GM21737 (cell line): ENCODE data around the gene CFAP57.

Source experiments
- ATAC-seq: cut with Tn5 transposase; IDR thresholded peaks from one replicate; pipeline ENCODE4 v1.9.1; 2021; ENCODE audit warnings: mild to moderate bottlenecking, moderate library complexity; ENCODE audit not compliant: unreplicated experiment

CFAP57 gene

DNA sequence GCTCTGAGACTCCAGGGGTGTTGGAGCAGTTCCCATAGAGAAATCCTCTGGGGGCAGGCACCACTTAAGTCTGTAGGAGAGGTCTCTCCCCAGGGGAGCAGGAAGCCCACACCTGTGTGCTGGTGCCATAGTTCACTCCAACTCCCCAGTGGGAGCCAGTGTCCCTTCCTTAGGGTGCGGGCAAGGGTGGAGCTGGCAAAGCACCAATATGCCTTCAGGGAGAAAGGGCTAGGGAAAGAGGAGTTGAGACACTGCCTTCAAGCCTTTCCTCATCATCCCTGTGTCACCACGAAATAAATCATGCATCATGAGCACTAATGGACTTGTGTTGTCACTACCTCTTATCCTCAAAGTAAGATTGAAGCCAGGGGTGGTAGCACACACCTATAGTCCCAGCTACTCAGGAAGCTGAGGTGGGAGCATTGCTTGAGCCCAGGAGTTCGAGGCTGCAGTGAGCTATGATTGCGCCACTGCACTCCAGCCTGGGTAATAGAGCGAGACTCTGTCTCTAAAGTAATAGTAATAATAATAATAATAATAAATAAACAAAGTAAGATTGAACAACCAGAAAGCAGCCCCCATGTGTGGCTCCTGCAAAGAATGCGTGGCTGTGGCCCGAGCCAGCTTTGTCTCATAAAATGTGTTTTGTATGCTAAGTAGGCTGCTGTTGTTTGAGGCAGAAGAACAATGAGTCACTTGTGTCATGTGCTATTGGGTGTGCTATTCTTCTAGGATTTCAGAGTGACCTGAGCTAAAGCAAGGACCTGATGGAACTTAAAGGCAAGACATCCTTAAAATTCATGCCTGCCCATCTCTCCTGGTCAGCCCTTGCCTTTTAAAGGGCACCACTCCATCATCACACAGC lies 122.0 kb downstream of the CFAP57 start:
- ATAC-seq: no peak

DNA sequence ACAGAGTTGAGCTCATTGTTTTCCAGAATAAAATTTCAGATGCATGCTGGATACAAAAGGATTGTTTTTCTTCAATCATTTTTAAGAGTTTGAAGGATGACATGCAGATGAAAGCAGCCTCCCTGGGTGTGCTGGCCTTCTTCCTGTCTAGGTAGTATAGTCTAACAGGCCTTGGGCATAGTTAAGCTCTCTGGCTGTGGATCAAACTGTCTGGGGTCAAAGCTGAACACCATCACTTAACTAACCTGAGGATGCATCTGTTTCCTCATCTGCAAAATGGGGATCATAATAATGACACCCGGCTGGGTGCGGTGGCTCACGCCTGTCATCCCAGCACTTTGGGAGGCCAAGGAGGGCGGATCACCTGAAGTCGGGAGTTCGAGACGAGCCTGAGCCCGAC lies 122.6 kb downstream of the CFAP57 start:
- no peak for ATAC-seq

- ATAC-seq: no peak
Measured at GRCh38 chr1:43296207-43296606, 124.1 kb downstream of the CFAP57 start.

- ATAC-seq: no peak
Measured at GRCh38 chr1:43298055-43298454, 125.9 kb downstream of the CFAP57 start.

GRCh38 chr1:43299101-43299500 lies 127.0 kb downstream of the CFAP57 start:
- ATAC-seq: no peak

DNA sequence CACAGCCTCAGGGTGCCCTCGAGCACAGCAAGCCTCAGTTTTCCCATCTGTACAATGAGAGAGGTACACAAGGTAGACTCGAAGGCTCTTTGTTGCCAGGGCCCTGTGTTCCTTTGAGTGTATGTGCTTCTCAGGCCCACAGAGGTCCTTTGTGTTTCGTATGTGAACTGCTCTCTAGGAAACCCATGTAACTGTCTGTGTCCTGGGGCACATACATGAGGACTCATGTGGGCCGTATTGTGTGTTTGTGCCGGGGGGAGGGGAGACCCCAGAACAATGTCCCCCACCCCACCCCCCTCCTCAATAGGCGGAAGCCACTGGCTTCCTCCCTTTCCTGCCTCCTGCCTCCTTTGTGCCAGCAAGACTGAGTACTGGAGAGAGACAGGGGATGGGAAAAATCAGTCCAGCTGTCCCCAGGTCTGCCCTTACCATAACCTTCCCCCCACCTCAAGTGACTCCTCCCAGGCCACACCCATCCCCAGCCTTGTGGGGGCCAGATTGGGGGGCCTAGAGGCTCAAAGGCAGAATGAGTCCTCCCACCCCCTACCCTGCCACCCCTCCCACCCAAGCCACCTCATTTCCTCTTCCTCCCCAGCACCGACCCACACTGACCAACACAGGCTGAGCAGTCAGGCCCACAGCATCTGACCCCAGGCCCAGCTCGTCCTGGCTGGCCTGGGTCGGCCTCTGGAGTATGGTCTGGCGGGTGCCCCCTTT lies 128.4 kb downstream of the CFAP57 start, which contains the start of gene TIE1:
Gene TIE1, plus strand, starts transcription at position 605 of the 717 bp plus-strand sequence. Its CDS starts 90 bp downstream, at position 695.
- ATAC-seq: no peak

DNA sequence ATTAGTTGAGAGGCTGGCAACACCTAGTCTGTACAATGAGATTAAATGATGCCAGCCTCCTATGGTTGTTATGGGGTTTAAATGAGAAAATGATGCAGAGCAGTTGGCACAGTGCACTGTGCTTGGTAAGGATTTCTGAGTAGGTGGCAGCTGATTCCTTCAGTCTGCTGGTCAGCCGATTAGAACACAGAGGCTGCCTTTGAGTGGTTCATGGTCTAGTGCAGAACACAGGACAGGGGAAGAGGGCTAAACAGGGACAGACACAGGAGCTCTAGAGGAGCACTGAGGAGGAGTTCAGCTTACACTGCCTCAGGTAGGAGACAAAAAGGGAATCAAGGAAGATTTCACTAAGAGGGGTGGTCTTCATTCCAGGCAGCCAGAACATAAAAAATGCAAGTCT lies 130.1 kb downstream of the CFAP57 start:
- ATAC-seq: no peak

DNA sequence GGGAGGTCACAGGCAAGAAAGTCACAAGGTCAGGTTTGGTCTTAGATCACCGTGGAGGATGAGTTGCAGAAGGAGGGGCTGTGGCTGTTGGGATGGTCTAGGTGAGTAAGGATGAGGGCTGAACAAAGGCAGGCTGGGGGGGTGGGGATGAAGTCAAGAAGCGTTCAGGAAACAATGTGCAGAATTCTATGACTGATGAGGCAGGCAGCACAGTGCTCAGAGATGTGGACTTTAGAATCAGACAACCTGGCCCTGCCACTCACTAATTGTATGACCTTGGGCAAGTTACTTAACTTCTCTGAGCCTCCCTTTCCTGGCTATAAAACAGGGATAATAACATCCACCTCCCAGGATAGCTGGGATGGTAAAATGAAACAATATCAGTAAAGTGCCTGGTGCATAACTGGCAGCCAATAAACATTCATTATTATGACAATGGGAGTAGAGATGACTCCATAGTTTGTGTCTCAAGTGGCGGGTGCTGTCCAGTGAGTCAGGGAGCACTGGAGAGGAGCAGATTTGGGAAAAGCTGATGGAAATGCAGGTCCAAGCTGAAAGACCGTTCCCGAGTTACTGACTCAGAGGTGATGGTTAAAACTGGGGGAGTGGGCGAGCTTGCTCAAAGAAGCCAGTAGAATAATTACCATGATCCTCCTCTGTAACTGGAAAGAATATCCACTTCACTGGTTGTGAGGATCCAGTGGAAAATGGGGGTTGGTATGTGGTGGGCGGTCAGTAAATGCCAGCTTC lies 130.8 kb downstream of the CFAP57 start:
- ATAC-seq: no peak

DNA sequence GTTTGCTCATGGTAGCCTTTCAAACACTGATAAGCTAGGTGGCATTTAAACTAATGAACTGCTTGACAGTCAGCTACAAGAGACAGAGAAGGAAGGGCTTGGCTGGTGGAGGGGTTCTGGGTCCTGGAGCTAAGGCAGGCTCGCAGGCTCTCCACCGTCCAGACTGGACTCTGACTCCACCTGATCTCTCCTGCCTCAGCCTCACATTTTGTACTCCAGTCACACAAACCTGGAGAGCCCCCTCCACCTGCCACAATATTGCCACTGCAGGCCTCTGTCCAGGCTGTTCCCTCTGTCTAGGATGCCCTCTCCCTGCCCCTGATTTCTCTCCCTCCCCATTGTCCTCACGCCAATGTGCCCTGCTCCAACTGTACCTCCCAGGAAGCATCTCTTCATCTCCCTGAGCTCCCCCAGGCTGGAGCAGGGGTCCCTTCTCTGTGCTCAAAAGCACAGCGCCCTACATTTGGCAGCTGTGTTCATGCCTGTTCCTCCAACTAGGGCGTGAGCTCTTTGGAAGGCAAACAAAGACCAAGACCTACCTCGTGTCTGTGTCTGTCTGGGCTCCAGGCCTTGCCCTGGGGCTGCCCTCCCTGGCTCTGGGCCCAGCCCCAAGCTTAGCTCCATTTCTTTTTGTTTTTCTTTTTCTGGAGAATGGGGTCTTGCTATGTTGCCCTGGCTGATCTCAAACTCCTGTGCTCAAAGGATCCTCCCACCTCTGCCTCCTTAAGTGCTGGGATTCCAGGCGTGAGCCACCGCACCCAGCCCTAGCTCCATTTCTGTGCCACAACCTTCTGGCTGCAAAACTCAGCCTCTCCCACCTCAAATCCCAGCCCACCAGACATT lies 131.6 kb downstream of the CFAP57 start:
- ATAC-seq: no peak
